Measurements from ENCODE around the gene CSRNP2. TPM values are rescaled to one million over a fixed set of nuclear protein-coding genes. Genes with fewer than 3 reads are reported as not detected.

The CSRNP2 gene
- total and polyA plus RNA-seq, 2 of the 13 experiments (the other 11 are each of a cell fraction or from before 2014, with no cell fraction given), result 4.8 to 7.3 TPM

GRCh38 chr12:51025836-51026638, 57.4 kb downstream of the CSRNP2 start, which contains the start of gene SLC11A2 (continued):
- TF ChIP-seq, protein P1, sequence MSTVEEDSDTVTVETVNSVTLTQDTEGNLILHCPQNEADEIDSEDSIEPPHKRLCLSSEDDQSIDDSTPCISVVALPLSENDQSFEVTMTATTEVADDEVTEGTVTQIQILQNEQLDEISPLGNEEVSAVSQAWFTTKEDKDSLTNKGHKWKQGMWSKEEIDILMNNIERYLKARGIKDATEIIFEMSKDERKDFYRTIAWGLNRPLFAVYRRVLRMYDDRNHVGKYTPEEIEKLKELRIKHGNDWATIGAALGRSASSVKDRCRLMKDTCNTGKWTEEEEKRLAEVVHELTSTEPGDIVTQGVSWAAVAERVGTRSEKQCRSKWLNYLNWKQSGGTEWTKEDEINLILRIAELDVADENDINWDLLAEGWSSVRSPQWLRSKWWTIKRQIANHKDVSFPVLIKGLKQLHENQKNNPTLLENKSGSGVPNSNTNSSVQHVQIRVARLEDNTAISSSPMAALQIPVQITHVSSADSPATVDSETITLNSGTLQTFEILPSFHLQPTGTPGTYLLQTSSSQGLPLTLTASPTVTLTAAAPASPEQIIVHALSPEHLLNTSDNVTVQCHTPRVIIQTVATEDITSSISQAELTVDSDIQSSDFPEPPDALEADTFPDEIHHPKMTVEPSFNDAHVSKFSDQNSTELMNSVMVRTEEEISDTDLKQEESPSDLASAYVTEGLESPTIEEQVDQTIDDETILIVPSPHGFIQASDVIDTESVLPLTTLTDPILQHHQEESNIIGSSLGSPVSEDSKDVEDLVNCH (CRISPR knock-in tag; IDR thresholded peaks at IDR 0.05), result no peak
- peak; percentile 48; the same call in 1 of the 2 replicates for TF ChIP-seq CBFB (CRISPR knock-in tag; IDR thresholded peaks at IDR 0.05)
- peak; percentile 63 for TF ChIP-seq ZNF781 (CRISPR knock-in tag; IDR thresholded peaks at IDR 0.05; ENCODE audit: borderline replicate concordance, not compliant biosample characterization)
- no peak for TF ChIP-seq ATF7 (IDR thresholded peaks at IDR 0.05)
- TF ChIP-seq ATF7 (CRISPR knock-in tag; IDR thresholded peaks at IDR 0.05), result no peak
- TF ChIP-seq ZNF570 (CRISPR knock-in tag; IDR thresholded peaks at IDR 0.05; ENCODE audit: borderline replicate concordance), result no peak
- TF ChIP-seq TMF1 (CRISPR knock-in tag; IDR thresholded peaks at IDR 0.05; ENCODE audit: low read depth), result peak; percentile 82
- no peak; the same call in 1 of the 2 replicates for TF ChIP-seq ZBTB8A (CRISPR knock-in tag; IDR thresholded peaks at IDR 0.05; ENCODE audit: borderline replicate concordance, low read depth)
- peak; percentile 66 for TF ChIP-seq SOX5 (CRISPR knock-in tag; IDR thresholded peaks at IDR 0.05; ENCODE audit: borderline replicate concordance)
- no peak for TF ChIP-seq TBP (CRISPR knock-in tag; IDR thresholded peaks at IDR 0.05)
- TF ChIP-seq SALL2 (CRISPR knock-in tag; IDR thresholded peaks at IDR 0.05), result peak; percentile 91
- peak; percentile 84; the same call in 1 of the 2 replicates for TF ChIP-seq ZNF713 (CRISPR knock-in tag; IDR thresholded peaks at IDR 0.05)
- TF ChIP-seq, protein P2, sequence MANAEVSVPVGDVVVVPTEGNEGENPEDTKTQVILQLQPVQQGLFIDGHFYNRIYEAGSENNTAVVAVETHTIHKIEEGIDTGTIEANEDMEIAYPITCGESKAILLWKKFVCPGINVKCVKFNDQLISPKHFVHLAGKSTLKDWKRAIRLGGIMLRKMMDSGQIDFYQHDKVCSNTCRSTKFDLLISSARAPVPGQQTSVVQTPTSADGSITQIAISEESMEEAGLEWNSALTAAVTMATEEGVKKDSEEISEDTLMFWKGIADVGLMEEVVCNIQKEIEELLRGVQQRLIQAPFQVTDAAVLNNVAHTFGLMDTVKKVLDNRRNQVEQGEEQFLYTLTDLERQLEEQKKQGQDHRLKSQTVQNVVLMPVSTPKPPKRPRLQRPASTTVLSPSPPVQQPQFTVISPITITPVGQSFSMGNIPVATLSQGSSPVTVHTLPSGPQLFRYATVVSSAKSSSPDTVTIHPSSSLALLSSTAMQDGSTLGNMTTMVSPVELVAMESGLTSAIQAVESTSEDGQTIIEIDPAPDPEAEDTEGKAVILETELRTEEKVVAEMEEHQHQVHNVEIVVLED (CRISPR knock-in tag; IDR thresholded peaks at IDR 0.05; ENCODE audit: borderline replicate concordance), result peak; percentile 82; the same call in 1 of the 2 replicates
- TF ChIP-seq ZNF629 (CRISPR knock-in tag; conservative IDR thresholded peaks at IDR 0.05), result 0 out of 2 replicates have a peak, but pooled peaks have one; percentile 1
- no peak for TF ChIP-seq KLF9 (CRISPR knock-in tag; IDR thresholded peaks at IDR 0.05; ENCODE audit: low read depth)
- TF ChIP-seq ZNF225 (CRISPR knock-in tag; IDR thresholded peaks at IDR 0.05), result peak; percentile 75; the same call in 1 of the 2 replicates
- TF ChIP-seq MED1 (CRISPR knock-in tag; IDR thresholded peaks at IDR 0.05), result peak; percentile 57
- TF ChIP-seq TRIM22 (IDR thresholded peaks at IDR 0.05), result no peak
- no peak for TF ChIP-seq HHEX (CRISPR knock-in tag; IDR thresholded peaks at IDR 0.05)
- no peak for TF ChIP-seq ZNF7 (CRISPR knock-in tag; IDR thresholded peaks at IDR 0.05)
- TF ChIP-seq MED8 (CRISPR knock-in tag; IDR thresholded peaks at IDR 0.05; ENCODE audit: insufficient replicate concordance), result peak; percentile 64

All from HepG2 (cell line).